SK-N-SH (cell line): ENCODE results near the gene INIP. TPM values are rescaled to one million over a fixed set of nuclear protein-coding genes. Genes with fewer than 3 reads are reported as not detected.

ENCODE experiments used
- CTCF ChIA-PET: fragments of 300-600, 350-600 bp; formaldehyde crosslinking; extraction: SDS; loops from one replicate; lab custom pipeline; 2021; lab: Yijun Ruan, JAX
- POLR2A ChIA-PET: fragments of 350-600 bp; sonication (Branson Sonifier 250); formaldehyde crosslinking; extraction: SDS; loops from one replicate; lab custom pipeline; 2020; ENCODE audit warnings: antibody characterized with exemption, inconsistent platforms; lab: Yijun Ruan, JAX
- DNase-seq: peaks from one replicate; pipeline ENCODE4 v3.0.0; 2012
- H2AFZ ChIP-seq: fragments of 200-600 bp; sonication (generic); 2 replicates; pipeline ENCODE4 v1.8.1; 2016; ENCODE audit warnings: antibody characterized with exemption, mild to moderate bottlenecking, low read depth
- H3F3A ChIP-seq: fragments of 200-600 bp; sonication (generic); replicated peaks from 2 replicates; pipeline ENCODE3; 2016; ENCODE audit warnings: antibody characterized with exemption, mild to moderate bottlenecking; ENCODE audit not compliant: insufficient read depth
- H3K27ac ChIP-seq, 2 experiments: fragments of 200-500 bp in 1 of 2; fragments of 200-600 bp in 1 of 2; sonication (Bioruptor generic) in 1 of 2; sonication (generic), shearing (Covaris generic) in 1 of 2; 2 replicates each; pipeline versions ENCODE4 v1.5.1 to v1.6.1; 2014 to 2016; ENCODE audit warnings: low read depth in 2 of 2, inconsistent platforms in 1 of 2, low read length in 1 of 2, mild to moderate bottlenecking in 1 of 2, mixed read lengths in 1 of 2
- H3K27me3 ChIP-seq: fragments of 200-600 bp; sonication (generic), shearing (Covaris generic); 2 replicates; pipeline ENCODE4 v1.6.1; 2016; ENCODE audit warnings: mixed run types; ENCODE audit not compliant: insufficient read depth
- H3K36me3 ChIP-seq, 2 experiments: fragments of 200-500 bp in 1 of 2; fragments of 200-600 bp in 1 of 2; sonication (Bioruptor generic) in 1 of 2; sonication (generic) in 1 of 2; replicated peaks in 1 of 2; 2 replicates each; pipeline versions ENCODE3 to v1.5.1; 2014 to 2016; ENCODE audit warnings: low read length in 1 of 2, mild to moderate bottlenecking in 1 of 2; ENCODE audit not compliant: insufficient read depth in 2 of 2, control insufficient read depth in 1 of 2
- H3K4me1 ChIP-seq, 2 experiments: fragments of 200-500 bp in 1 of 2; fragments of 200-600 bp in 1 of 2; sonication (Bioruptor generic) in 1 of 2; sonication (generic), shearing (Covaris generic) in 1 of 2; 2 replicates each; pipeline versions ENCODE4 v1.5.1 to v1.6.1; 2014 to 2016; ENCODE audit warnings: low read depth in 1 of 2, low read length in 1 of 2, mixed run types in 1 of 2; ENCODE audit not compliant: insufficient read depth in 2 of 2, control insufficient read depth in 1 of 2
- H3K4me2 ChIP-seq: fragments of 200-600 bp; sonication (generic), shearing (Covaris generic); 2 replicates; pipeline ENCODE4 v1.6.1; 2017; ENCODE audit warnings: mixed run types
- H3K4me3 ChIP-seq, 2 experiments: fragments of 200-500 bp in 1 of 2; fragments of 200-600 bp in 1 of 2; sonication (Bioruptor generic) in 1 of 2; sonication (generic), shearing (Covaris generic) in 1 of 2; 2 replicates each; pipeline versions ENCODE4 v1.5.1 to v1.8.1; 2014 to 2016; ENCODE audit warnings: low read depth in 2 of 2, inconsistent platforms in 1 of 2, low read length in 1 of 2, mild to moderate bottlenecking in 1 of 2, mixed read lengths in 1 of 2, moderate library complexity in 1 of 2
- H3K79me2 ChIP-seq: fragments of 200-600 bp; sonication (generic); 2 replicates; pipeline ENCODE4 v1.8.1; 2017; ENCODE audit warnings: mild to moderate bottlenecking; ENCODE audit not compliant: insufficient read depth
- H3K9ac ChIP-seq: fragments of 200-600 bp; sonication (generic); 2 replicates; pipeline ENCODE4 v1.6.1; 2017; ENCODE audit warnings: mixed run types
- H3K9me2 ChIP-seq: fragments of 200-600 bp; sonication (generic); 2 replicates; pipeline ENCODE4 v1.6.1; 2017; ENCODE audit warnings: mixed run types
- H3K9me3 ChIP-seq: fragments of 200-600 bp; sonication (generic); 2 replicates; pipeline ENCODE4 v1.6.1; 2017; ENCODE audit warnings: mixed run types, mild to moderate bottlenecking, moderate library complexity
- H4K20me1 ChIP-seq: fragments of 200-600 bp; sonication (generic); 2 replicates; pipeline ENCODE4 v1.6.1; 2017; ENCODE audit warnings: mild to moderate bottlenecking, mixed run types; ENCODE audit not compliant: insufficient read depth
- ELF1 ChIP-seq: IDR thresholded peaks from 2 replicates; pipeline ENCODE4 v1.4.0; 2012
- EZH2phosphoT487 ChIP-seq: fragments of 200-600 bp; sonication (generic); IDR thresholded peaks from 2 replicates; pipeline ENCODE4 v1.6.1; 2017; ENCODE audit warnings: low read depth, mixed run types, mild to moderate bottlenecking, antibody characterized with exemption, moderate library complexity, borderline replicate concordance
- FOSL2 ChIP-seq: IDR thresholded peaks from 2 replicates; pipeline ENCODE4 v1.4.0; 2012; ENCODE audit warnings: low read depth, mild to moderate bottlenecking, moderate library complexity, borderline replicate concordance
- FOXJ3 ChIP-seq: sonication (generic); formaldehyde crosslinking; IDR thresholded peaks from 2 replicates; pipeline ENCODE4 v1.5.1; 2020; ENCODE audit warnings: mild to moderate bottlenecking, missing genetic modification reagents
- FOXM1 ChIP-seq: IDR thresholded peaks from 2 replicates; pipeline ENCODE4 v1.4.0; 2012; ENCODE audit warnings: low read depth, mild to moderate bottlenecking
- GATA2 ChIP-seq: sonication (generic); formaldehyde crosslinking; IDR thresholded peaks from 2 replicates; pipeline ENCODE4 v1.5.0; 2020; ENCODE audit warnings: mild to moderate bottlenecking, missing genetic modification reagents
- NRF1 ChIP-seq: IDR thresholded peaks from 2 replicates; pipeline ENCODE4 v1.6.1; 2012; ENCODE audit warnings: low read depth, mild to moderate bottlenecking, low read length
- POLR2AphosphoS5 ChIP-seq: IDR thresholded peaks from 2 replicates; pipeline ENCODE4 v1.6.1; 2012; ENCODE audit warnings: low read depth, low read length
- RAD21 ChIP-seq: IDR thresholded peaks from 2 replicates; pipeline ENCODE4 v1.6.1; 2012; ENCODE audit warnings: mild to moderate bottlenecking, low read length
- RFX5 ChIP-seq: IDR thresholded peaks from 2 replicates; pipeline ENCODE4 v1.6.1; 2012; ENCODE audit warnings: mild to moderate bottlenecking, improper control_type of control experiment, low read length
- SMC3 ChIP-seq: IDR thresholded peaks from 2 replicates; pipeline ENCODE4 v1.6.1; 2012; ENCODE audit warnings: low read depth, low read length, improper control_type of control experiment
- USF1 ChIP-seq: IDR thresholded peaks from 2 replicates; pipeline ENCODE4 v1.4.0; 2012; ENCODE audit warnings: low read depth, borderline replicate concordance
- YY1 ChIP-seq: IDR thresholded peaks from 2 replicates; pipeline ENCODE4 v1.4.0; 2012; ENCODE audit warnings: low read depth, mild to moderate bottlenecking
- ZBTB33 ChIP-seq: IDR thresholded peaks from 2 replicates; pipeline ENCODE4 v1.4.0; 2012; ENCODE audit warnings: low read depth, borderline replicate concordance
- WGBS: methylation state at CpG from one replicate; pipeline ENCODE4 v1.1.6; 2017; ENCODE audit warnings: low lambda C conversion rate; 5-methylcytosine and 5-hydroxymethylcytosine counted together
- polyA plus RNA-seq, 3 experiments: library from polyadenylated mRNA; depleted of rRNA; stranded (reverse); fragments of >200 nt; gene quantifications; 2 replicates each; pipeline ENCODE4 v1.2.3, GENCODE V29; 2012
- TF ChIP-seq, protein P1 (sequence below): fragments of 150-350 bp; IDR thresholded peaks from 2 replicates; pipeline ENCODE4 v1.6.1; 2016; ENCODE audit warnings: mild to moderate bottlenecking, low read depth, low read length

Gene INIP
- polyA plus RNA-seq, 1 of the 3 experiments (the other 2 are of a cell fraction), result 7.9 TPM

DNA sequence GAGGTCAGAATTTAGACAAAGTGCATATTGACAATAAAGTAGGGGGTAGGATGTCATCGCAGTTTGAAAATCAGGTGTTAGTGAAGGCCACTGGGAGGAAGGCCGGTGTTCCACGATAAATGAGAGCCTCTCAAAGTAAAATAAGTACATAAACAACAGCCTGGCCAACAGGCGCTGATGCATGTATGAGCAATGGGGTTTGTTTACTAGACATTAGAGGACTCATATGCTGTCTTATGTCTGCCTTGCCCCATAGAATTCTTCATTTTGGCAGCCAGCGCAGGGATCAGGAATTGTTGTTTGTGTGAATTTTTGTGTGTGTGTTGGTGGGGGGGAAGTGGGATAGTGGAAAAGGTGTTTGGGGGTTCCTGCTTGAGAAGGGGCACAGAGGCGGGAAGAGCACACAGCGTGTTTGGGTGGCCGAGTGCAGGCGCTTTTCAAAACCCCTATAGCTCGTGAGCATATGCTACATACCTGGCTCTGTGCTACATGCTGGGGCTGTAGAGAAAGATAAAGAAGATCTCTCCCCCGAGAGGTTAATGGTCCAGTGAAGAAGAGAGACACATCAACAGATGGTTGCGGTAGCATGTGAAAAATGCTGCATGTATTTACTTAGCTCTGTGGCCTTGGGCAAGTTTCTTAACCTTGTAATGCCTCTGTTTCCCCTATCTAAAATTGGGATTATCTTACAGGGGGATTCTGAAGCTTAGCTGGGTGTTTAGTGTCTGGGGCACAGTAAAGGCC lies 44.2 kb upstream of the INIP start:
- no peaks in the 10 kb centered on the region for H3K27me3 ChIP-seq
- WGBS, result 94% methylated on average over 12 of the region's 12 CpGs
- no peak overlapping the region for H3K4me2 ChIP-seq
- peaks cover 4% of the 10 kb centered on the region; the same call in 1 of the 2 replicates for H3K79me2 ChIP-seq
- no peak overlapping the region for H3K27ac ChIP-seq
- no peaks in the 10 kb centered on the region for H3K9me2 ChIP-seq
- POLR2A ChIA-PET, result no interaction called here
- H3F3A ChIP-seq, result no peaks in the 10 kb centered on the region
- H3K9ac ChIP-seq, result no peak overlapping the region
- no peaks in the 10 kb centered on the region for H3K36me3 ChIP-seq
- H3K4me3 ChIP-seq, result no peak overlapping the region
- DNase-seq, result no peak
- no peak for TF ChIP-seq USF1
- TF ChIP-seq FOXM1, result no peak
- TF ChIP-seq POLR2AphosphoS5, result no peak
- TF ChIP-seq, protein P1, sequence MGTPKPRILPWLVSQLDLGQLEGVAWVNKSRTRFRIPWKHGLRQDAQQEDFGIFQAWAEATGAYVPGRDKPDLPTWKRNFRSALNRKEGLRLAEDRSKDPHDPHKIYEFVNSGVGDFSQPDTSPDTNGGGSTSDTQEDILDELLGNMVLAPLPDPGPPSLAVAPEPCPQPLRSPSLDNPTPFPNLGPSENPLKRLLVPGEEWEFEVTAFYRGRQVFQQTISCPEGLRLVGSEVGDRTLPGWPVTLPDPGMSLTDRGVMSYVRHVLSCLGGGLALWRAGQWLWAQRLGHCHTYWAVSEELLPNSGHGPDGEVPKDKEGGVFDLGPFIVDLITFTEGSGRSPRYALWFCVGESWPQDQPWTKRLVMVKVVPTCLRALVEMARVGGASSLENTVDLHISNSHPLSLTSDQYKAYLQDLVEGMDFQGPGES, result no peak
- TF ChIP-seq RAD21, result no peak
- TF ChIP-seq GATA2 (CRISPR knock-in tag), result no peak
- no peak for TF ChIP-seq FOXJ3 (CRISPR knock-in tag)
- CTCF ChIA-PET, result interaction anchor here (1.4 kb wide), 1 partner anchor 15 kb away, joined by 3 read pairs; no protein-coding TSS in a partner anchor
- no peaks in the 10 kb centered on the region for H4K20me1 ChIP-seq
- H2AFZ ChIP-seq, result no peak overlapping the region
- no peaks in the 10 kb centered on the region; a peak in 1 of 4 replicates for H3K4me1 ChIP-seq
- H3K9me3 ChIP-seq, result no peaks in the 10 kb centered on the region

- H3K9ac ChIP-seq, result no peak overlapping the region
- H3K9me3 ChIP-seq, result no peaks in the 10 kb centered on the region
- no peaks in the 10 kb centered on the region for H3K36me3 ChIP-seq
- H3K4me1 ChIP-seq, result no peaks in the 10 kb centered on the region; a peak in 1 of 4 replicates
- no peaks in the 10 kb centered on the region for H3K27me3 ChIP-seq
- no peak overlapping the region for H3K27ac ChIP-seq
- H3K79me2 ChIP-seq, result peaks cover 4% of the 10 kb centered on the region; the same call in 1 of the 2 replicates
- 82% methylated on average over 8 of the region's 8 CpGs for WGBS
- no peak overlapping the region for H2AFZ ChIP-seq
- TF ChIP-seq RAD21 (no peak), YY1 (no peak), FOXM1 (no peak), NRF1 (no peak), USF1 (no peak), ZBTB33 (no peak), ELF1 (no peak), EZH2phosphoT487 (no peak), SMC3 (no peak), FOXJ3 (CRISPR knock-in tag) (no peak), RFX5 (no peak), GATA2 (CRISPR knock-in tag) (no peak), FOSL2 (no peak)
- TF ChIP-seq, protein P1, result no peak
- no peaks in the 10 kb centered on the region for H3F3A ChIP-seq
- H3K4me3 ChIP-seq, result no peak overlapping the region
- DNase-seq, result no peak
- H3K9me2 ChIP-seq, result no peaks in the 10 kb centered on the region
- H3K4me2 ChIP-seq, result no peak overlapping the region
- ChIA-PET POLR2A (no interaction called here), CTCF (interaction anchor here (0.6 kb wide), 1 partner anchor 399 kb away, joined by 3 read pairs; no protein-coding TSS in a partner anchor)
- H4K20me1 ChIP-seq, result no peaks in the 10 kb centered on the region
Measured at GRCh38 chr9:112760821-112761220, 42.9 kb upstream of the INIP start.
